OCI-LY7 (cell line): ENCODE results near the gene GGA2. TPM values are rescaled to one million over a fixed set of nuclear protein-coding genes. Genes with fewer than 3 reads are reported as not detected.

Experiments
- BruUV-seq: library from RNA; stranded (reverse); fragments of 400-500 nt; replicated peaks from 2 replicates; lab custom pipeline; 2021; lab: Mats Ljungman, UMichigan
- CTCF ChIA-PET: fragments of 300-600 bp; sonication (Branson Sonifier 250); formaldehyde crosslinking; loops from one replicate; lab custom pipeline; 2022; ENCODE audit warnings: antibody characterized with exemption; ENCODE audit not compliant: unreplicated experiment; lab: Charles Lee
- POLR2A ChIA-PET: fragments of 300-600 bp; sonication (Branson Sonifier 250); formaldehyde crosslinking; loops from one replicate; lab custom pipeline; 2022; ENCODE audit warnings: antibody characterized with exemption; lab: Charles Lee
- DNase-seq: peaks from one replicate; pipeline ENCODE4 v3.0.0-alpha.2; 2015; ENCODE audit warnings: low spot score
- H2AFZ ChIP-seq: fragments of 200-600 bp; sonication (generic), shearing (Covaris generic); 2 replicates; pipeline ENCODE4 v1.6.1; 2014; ENCODE audit warnings: mild to moderate bottlenecking, antibody characterized with exemption, low read length, moderate library complexity
- H3K27ac ChIP-seq: fragments of 200-600 bp; sonication (generic); 2 replicates; pipeline ENCODE4 v1.5.1; 2014; ENCODE audit warnings: mixed run types, low read depth, mild to moderate bottlenecking, moderate library complexity, low read length, inconsistent platforms; ENCODE audit not compliant: poor library complexity, severe bottlenecking
- H3K36me3 ChIP-seq: fragments of 200-600 bp; sonication (generic); 2 replicates; pipeline ENCODE4 v1.6.1; 2014; ENCODE audit warnings: mild to moderate bottlenecking, antibody characterized with exemption, low read length, moderate library complexity, mixed read lengths; ENCODE audit not compliant: insufficient read depth
- H3K4me1 ChIP-seq: fragments of 200-600 bp; sonication (generic); 2 replicates; pipeline ENCODE4 v1.5.1; 2014; ENCODE audit warnings: mild to moderate bottlenecking, low read length; ENCODE audit not compliant: insufficient read depth, poor library complexity, severe bottlenecking
- H3K4me2 ChIP-seq: fragments of 200-600 bp; sonication (generic); 2 replicates; pipeline ENCODE4 v1.6.1; 2014; ENCODE audit warnings: mild to moderate bottlenecking, low read length
- H3K4me3 ChIP-seq: fragments of 200-600 bp; sonication (generic); 2 replicates; pipeline ENCODE4 v1.5.1; 2014; ENCODE audit warnings: mild to moderate bottlenecking, low read depth, low read length; ENCODE audit not compliant: poor library complexity, severe bottlenecking
- H3K79me2 ChIP-seq: fragments of 200-600 bp; sonication (generic); 2 replicates; pipeline ENCODE4 v1.6.1; 2016; ENCODE audit warnings: low read depth, mild to moderate bottlenecking, low read length, moderate library complexity, mixed read lengths; ENCODE audit not compliant: insufficient read depth
- H3K9me2 ChIP-seq: fragments of 200-600 bp; sonication (generic); 2 replicates; pipeline ENCODE4 v1.6.1; 2016; ENCODE audit warnings: mild to moderate bottlenecking, low read length, mixed read lengths; ENCODE audit not compliant: insufficient read depth
- H3K9me3 ChIP-seq: fragments of 200-600 bp; sonication (generic); 2 replicates; pipeline ENCODE4 v1.6.1; 2014; ENCODE audit warnings: mild to moderate bottlenecking, mixed run types, low read length, mixed read lengths
- H4K20me1 ChIP-seq: fragments of 200-600 bp; sonication (generic); 2 replicates; pipeline ENCODE4 v1.6.1; 2014; ENCODE audit warnings: mild to moderate bottlenecking, antibody characterized with exemption, low read length, moderate library complexity, mixed read lengths; ENCODE audit not compliant: insufficient read depth
- EZH2phosphoT487 ChIP-seq: fragments of 200-600 bp; sonication (generic); IDR thresholded peaks from 2 replicates; pipeline ENCODE4 v1.6.1; 2018; ENCODE audit warnings: low read depth, borderline replicate concordance, mild to moderate bottlenecking, mixed run types, antibody characterized with exemption, low read length, moderate library complexity, mixed read lengths
- intact Hi-C: fragments of 100-400 bp; cut with micrococcal nuclease; formaldehyde crosslinking; loops from one replicate; pipeline ENCODE4 v1.10.0; 2022; ENCODE audit not compliant: unreplicated experiment
- total RNA-seq, 2 experiments: library from RNA; depleted of rRNA in 1 of 2; stranded (reverse); fragments of >200 nt in 1 of 2; shearing (Covaris generic) in 1 of 2; gene quantifications; 2 replicates each; pipeline ENCODE4 v1.2.3, GENCODE V29; 2014 to 2022
- TF ChIP-seq, protein P1 (sequence below): fragments of 200-600 bp; sonication (generic); conservative IDR thresholded peaks from 2 replicates; pipeline ENCODE4 v1.5.1; 2014; ENCODE audit warnings: mild to moderate bottlenecking, antibody characterized with exemption, low read length, moderate library complexity, mixed read lengths

The GGA2 gene
- total RNA-seq, 2 experiments from 2014 or later, result 213 to 580 TPM

DNA sequence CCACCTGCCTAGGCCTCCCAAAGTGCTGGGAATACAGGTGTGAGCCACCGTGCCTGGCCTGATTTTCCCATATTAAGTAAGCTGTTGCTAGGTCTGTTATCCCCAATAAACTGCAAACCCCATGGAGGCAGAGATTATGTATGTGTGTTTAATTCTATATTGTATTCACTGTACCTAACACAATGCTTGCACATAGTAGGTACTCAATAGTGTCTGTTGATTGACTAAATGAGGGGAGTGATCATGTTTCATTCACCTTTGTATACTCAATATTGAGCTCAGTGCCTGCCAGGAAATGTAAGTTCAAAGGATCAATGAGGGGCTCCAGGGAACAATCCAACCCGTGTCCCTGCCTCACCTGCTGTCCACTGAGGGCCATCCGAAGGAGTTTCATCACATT is 14.6 kb upstream of the GGA2 start:
- no peak for DNase-seq
- Histone ChIP-seq H2AFZ (no peak overlapping the region), H3K9me2 (no peaks in the 10 kb centered on the region), H3K4me3 (no peak overlapping the region), H3K9me3 (peaks cover 8% of the 10 kb centered on the region; the same call in 1 of the 2 replicates), H4K20me1 (no peaks in the 10 kb centered on the region), H3K27ac (no peak overlapping the region), H3K36me3 (peaks cover 89% of the 10 kb centered on the region), H3K4me1 (peaks cover 40% of the 10 kb centered on the region), H3K79me2 (no peaks in the 10 kb centered on the region; the same call in 1 of the 2 replicates), H3K4me2 (no peak overlapping the region)
- BruUV-seq, result no TSS peak
- CTCF ChIA-PET, result no interaction called here
- POLR2A ChIA-PET, result interaction anchor here (0.7 to 1.0 kb wide), 2 partner anchors 11 to 15 kb away, joined by 3 to 6 read pairs; no protein-coding TSS in a partner anchor
- intact Hi-C loops, result no loop called here
- TF ChIP-seq EZH2phosphoT487, result no peak
- TF ChIP-seq, protein P1, sequence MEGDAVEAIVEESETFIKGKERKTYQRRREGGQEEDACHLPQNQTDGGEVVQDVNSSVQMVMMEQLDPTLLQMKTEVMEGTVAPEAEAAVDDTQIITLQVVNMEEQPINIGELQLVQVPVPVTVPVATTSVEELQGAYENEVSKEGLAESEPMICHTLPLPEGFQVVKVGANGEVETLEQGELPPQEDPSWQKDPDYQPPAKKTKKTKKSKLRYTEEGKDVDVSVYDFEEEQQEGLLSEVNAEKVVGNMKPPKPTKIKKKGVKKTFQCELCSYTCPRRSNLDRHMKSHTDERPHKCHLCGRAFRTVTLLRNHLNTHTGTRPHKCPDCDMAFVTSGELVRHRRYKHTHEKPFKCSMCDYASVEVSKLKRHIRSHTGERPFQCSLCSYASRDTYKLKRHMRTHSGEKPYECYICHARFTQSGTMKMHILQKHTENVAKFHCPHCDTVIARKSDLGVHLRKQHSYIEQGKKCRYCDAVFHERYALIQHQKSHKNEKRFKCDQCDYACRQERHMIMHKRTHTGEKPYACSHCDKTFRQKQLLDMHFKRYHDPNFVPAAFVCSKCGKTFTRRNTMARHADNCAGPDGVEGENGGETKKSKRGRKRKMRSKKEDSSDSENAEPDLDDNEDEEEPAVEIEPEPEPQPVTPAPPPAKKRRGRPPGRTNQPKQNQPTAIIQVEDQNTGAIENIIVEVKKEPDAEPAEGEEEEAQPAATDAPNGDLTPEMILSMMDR, result no peak

DNA sequence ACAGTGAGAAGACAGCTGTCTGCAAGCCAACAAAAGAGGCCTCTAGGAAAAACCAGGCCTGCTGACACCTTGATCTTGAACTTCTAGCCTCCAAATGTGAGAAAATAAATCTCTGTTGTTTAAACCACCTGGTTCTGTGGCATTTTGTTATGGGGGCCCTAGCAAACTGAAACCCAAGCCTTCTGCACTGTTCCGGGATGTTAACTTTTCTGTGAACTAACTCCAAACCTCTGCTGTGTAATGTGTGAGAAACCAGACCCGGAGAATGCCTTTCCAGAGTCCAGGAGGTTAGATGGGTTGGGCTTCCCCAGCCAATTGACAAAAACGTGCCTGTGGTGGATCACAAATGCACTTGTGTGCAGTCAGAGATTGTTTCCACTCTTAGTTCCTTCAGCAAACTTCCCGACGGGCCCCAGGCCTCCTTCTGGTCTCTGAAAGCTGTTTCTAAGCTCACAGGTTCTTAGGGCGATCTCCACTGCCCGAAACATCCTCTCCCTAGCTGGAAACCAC is 13.6 kb upstream of the GGA2 start:
- Histone ChIP-seq H3K79me2 (no peaks in the 10 kb centered on the region; the same call in 1 of the 2 replicates), H3K27ac (peak overlapping the region; percentile 100), H3K4me2 (no peak overlapping the region), H2AFZ (no peak overlapping the region), H3K4me3 (no peak overlapping the region), H3K9me2 (no peaks in the 10 kb centered on the region), H3K4me1 (peaks cover 50% of the 10 kb centered on the region), H4K20me1 (no peaks in the 10 kb centered on the region), H3K9me3 (peaks cover 13% of the 10 kb centered on the region; the same call in 1 of the 2 replicates), H3K36me3 (peaks cover 86% of the 10 kb centered on the region)
- ChIA-PET CTCF (no interaction called here), POLR2A (no interaction called here)
- TF ChIP-seq, protein P1, result no peak
- no peak for TF ChIP-seq EZH2phosphoT487
- intact Hi-C loops, result no loop called here
- no peak for DNase-seq
- TSS peak; percentile 22 for BruUV-seq

DNA sequence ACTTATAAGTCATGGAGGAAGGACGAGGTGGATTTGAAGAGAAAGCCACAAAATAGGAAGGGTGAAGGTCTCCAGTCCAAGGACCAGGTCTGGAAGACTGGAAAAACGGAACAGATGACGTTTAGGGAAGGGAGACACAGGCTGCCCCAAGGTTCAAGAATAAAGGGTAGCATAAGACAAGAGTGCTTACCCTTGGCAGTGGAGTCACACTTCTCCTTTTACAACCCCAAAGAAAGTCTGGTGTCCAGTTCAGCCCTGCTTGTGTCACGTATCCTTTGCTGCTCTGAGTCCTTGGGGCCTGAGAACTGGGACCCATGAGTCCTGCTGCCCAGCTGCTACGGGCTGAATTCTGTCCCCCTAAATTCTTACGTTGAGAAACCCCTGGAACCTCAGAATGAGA is 13.0 kb upstream of the GGA2 start:
- intact Hi-C loops, result no loop called here
- H3K4me1 ChIP-seq, result peaks cover 55% of the 10 kb centered on the region
- TF ChIP-seq EZH2phosphoT487, result no peak
- TF ChIP-seq, protein P1, result no peak
- H3K27ac ChIP-seq, result peak overlapping the region; percentile 100
- no peak for DNase-seq
- H3K79me2 ChIP-seq, result no peaks in the 10 kb centered on the region; the same call in 1 of the 2 replicates
- H3K9me2 ChIP-seq, result no peaks in the 10 kb centered on the region
- ChIA-PET CTCF (no interaction called here), POLR2A (no interaction called here)
- no TSS peak for BruUV-seq
- H4K20me1 ChIP-seq, result no peaks in the 10 kb centered on the region
- no peak overlapping the region for H3K4me2 ChIP-seq
- no peak overlapping the region for H2AFZ ChIP-seq
- H3K36me3 ChIP-seq, result peaks cover 80% of the 10 kb centered on the region
- H3K4me3 ChIP-seq, result no peak overlapping the region
- H3K9me3 ChIP-seq, result peaks cover 13% of the 10 kb centered on the region; the same call in 1 of the 2 replicates
